MM.1S (cell line): ENCODE results near the gene MYOC.

Experiments used
- CTCF ChIP-seq: fragments of 300-600 bp; sonication (generic); IDR thresholded peaks from 2 replicates; pipeline ENCODE4 v1.5.1; 2016; ENCODE audit warnings: antibody characterized with exemption, low read length, mixed read lengths
- EZH2 ChIP-seq: fragments of 300-600 bp; sonication (generic); optimal IDR thresholded peaks from 2 replicates; pipeline ENCODE3; 2017; ENCODE audit warnings: low read depth, mild to moderate bottlenecking, antibody characterized with exemption, low read length, mixed read lengths
- EZH2phosphoT487 ChIP-seq: fragments of 300-600 bp; sonication (generic); IDR thresholded peaks from 2 replicates; pipeline ENCODE4 v1.6.1; 2018; ENCODE audit warnings: antibody characterized with exemption, low read length

DNA sequence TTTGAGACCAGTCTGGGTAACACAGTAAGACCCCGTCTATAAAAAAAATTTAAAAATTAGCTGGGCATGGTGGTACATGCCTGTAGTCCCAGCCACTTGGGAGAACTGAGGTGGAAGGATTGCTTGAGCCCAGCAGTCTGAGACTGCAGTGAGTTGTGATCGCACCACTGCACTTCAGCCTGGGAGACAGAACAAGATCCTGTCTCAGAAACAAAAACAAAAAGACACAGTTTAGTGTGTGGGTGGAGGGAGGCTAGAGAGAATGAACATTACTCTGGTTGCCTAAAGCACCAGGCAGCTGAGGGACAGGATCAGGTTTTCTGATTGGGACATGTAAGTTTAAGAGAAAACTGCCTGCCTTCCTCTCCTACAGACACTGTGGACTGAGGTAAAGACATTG lies 47.0 kb upstream of the MYOC start:
- TF ChIP-seq CTCF (no peak), EZH2 (no peak), EZH2phosphoT487 (no peak)
